Keratinocyte (primary cell): ENCODE measurements around the gene OSR1.

Experiments
- EZH2 ChIP-seq: IDR thresholded peaks from one replicate; pipeline ENCODE4 v1.6.1; 2012; ENCODE audit warnings: inconsistent platforms, mild to moderate bottlenecking, low read length, moderate library complexity
- TF ChIP-seq, protein P1 (sequence below), 3 experiments: IDR thresholded peaks in 1 of 3; conservative IDR thresholded peaks in 1 of 3; optimal IDR thresholded peaks in 1 of 3; 2 replicates in 2 of 3; 3 replicates in 1 of 3; pipeline versions ENCODE3 to v1.5.1; 2011; ENCODE audit warnings: low read length in 3 of 3, mild to moderate bottlenecking in 3 of 3, moderate library complexity in 2 of 3, control low read depth in 1 of 3, inconsistent platforms in 1 of 3; ENCODE audit not compliant: insufficient read depth in 2 of 3; ENCODE audit errors: extremely low read depth in 1 of 3

DNA sequence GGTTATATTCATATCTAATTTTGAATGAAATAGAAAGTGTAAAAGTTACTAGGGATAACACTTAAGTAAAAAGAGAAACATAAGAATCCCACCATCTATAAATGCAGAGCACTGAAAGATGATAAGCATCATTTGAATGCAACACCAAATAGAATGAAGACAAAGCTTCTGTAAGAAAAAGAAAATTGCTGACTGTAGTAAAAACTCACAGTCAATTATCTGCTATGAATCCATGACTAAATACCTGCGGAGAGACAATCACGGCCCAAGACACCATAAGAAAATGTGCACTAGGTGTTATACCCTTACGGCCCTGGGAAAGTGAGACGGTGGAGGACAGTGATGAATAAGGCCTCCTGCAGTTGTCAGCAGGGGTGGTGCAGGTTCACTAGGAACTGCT is 45.4 kb upstream of the OSR1 start:
- TF ChIP-seq, protein P1, sequence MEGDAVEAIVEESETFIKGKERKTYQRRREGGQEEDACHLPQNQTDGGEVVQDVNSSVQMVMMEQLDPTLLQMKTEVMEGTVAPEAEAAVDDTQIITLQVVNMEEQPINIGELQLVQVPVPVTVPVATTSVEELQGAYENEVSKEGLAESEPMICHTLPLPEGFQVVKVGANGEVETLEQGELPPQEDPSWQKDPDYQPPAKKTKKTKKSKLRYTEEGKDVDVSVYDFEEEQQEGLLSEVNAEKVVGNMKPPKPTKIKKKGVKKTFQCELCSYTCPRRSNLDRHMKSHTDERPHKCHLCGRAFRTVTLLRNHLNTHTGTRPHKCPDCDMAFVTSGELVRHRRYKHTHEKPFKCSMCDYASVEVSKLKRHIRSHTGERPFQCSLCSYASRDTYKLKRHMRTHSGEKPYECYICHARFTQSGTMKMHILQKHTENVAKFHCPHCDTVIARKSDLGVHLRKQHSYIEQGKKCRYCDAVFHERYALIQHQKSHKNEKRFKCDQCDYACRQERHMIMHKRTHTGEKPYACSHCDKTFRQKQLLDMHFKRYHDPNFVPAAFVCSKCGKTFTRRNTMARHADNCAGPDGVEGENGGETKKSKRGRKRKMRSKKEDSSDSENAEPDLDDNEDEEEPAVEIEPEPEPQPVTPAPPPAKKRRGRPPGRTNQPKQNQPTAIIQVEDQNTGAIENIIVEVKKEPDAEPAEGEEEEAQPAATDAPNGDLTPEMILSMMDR (optimal IDR thresholded peaks at IDR 0.05 in 1 of 3, IDR thresholded peaks at IDR 0.05 in 1 of 3, conservative IDR thresholded peaks at IDR 0.05 in 1 of 3; ENCODE audit: extremely low read depth in 1 of 3, insufficient read depth in 2 of 3, low read length in 3 of 3): no peak
- TF ChIP-seq EZH2: no peak
